ENCODE results near the gene MDM2.
"Not testable (repeated sequence)": the region's sequence is repeated elsewhere in the genome, so short reads cannot be mapped to it uniquely, and the experiment has no call there.

Gene MDM2

DNA sequence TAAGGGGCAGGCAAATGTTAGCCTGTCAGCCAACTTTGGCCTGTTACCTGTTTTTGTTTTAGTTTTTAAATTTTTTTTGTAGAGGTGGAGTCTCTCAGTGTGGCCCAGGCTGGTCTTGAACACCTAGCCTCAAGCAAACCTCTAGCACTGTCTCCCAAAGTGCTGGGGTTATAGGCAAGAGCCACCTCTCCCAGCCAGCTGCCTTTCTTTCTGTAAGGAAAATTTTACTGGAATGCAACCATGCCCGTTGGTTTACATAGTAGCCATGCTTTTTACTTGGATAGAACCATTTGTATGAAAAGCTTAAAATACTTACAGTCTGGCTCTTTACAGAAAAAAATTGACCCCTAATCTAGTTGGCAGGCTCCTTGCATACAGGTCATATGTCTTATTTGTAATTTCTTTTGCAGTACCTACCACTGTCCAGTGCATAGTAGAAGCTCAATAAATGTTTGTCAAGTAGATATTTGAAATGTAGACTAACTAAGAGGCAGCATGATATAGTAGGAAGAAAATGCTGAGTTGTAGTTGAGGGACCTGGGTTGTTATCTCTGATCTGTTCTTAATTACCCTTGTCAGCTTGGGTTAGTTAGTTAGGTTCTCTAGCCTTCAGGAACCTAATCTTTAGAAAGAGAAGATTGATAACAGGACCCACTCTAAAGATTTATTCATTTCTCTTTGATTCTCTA lies 4.7 kb downstream of the MDM2 start:
- TF ChIP-seq Cebpa-rat (IDR thresholded peaks at IDR 0.05): no peak
- Histone ChIP-seq H3K4me1 (peaks cover 41 to 60% (median 54%) of the 10 kb centered on the region in 10 experiments), H3K36me3 (peaks cover 82 to 88% (median 86%) of the 10 kb centered on the region in 11 experiments), H3K27ac (peak overlapping the region; percentile 3 to 100 (median 99); a peak in 21 of 22 replicates), H3K9ac (peak overlapping the region; percentile 95 to 100 (median 99)), H3K27me3 (no peaks in the 10 kb centered on the region), H3K4me2 (peak overlapping the region; percentile 80 to 98 (median 93)), H3K9me3 (replicated peaks in 1 of 11) (peaks cover 0 to 10% (median 7%) of the 10 kb centered on the region in 11 experiments; a peak in 15 of 22 replicates), H4K20me1 (peaks cover 66 to 89% (median 86%) of the 10 kb centered on the region in 11 experiments), H3K4me3 (peak overlapping the region; percentile 74 to 95 (median 88))

DNA sequence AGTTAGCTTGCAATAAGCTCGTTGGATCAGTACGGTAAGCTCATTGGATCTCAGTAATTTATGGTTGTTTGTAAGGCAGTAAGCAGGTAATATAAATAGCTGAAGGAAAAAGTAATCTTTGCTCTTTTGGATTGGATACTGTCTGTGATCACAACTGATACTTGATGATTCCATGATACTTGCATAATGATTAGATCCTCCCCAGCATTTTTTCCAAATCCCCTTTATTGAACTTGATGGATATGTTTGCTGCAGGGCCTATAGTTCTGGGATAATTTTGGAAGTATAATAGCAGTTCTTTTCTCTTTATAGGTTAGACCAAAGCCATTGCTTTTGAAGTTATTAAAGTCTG lies 5.2 kb downstream of the MDM2 start:
- TF ChIP-seq Cebpa-rat (IDR thresholded peaks at IDR 0.05): no peak
- H3K4me2 ChIP-seq: peak overlapping the region; percentile 80 to 98 (median 93)
- peaks cover 0 to 10% (median 7%) of the 10 kb centered on the region in 11 experiments; a peak in 15 of 22 replicates for H3K9me3 ChIP-seq (replicated peaks in 1 of 11)
- peaks cover 70 to 95% (median 91%) of the 10 kb centered on the region in 11 experiments for H4K20me1 ChIP-seq
- peak overlapping the region in 10 of 11 experiments; percentile 94 to 100 (median 100); a peak in 21 of 22 replicates for H3K27ac ChIP-seq
- peak overlapping the region; percentile 74 to 95 (median 88) for H3K4me3 ChIP-seq
- H3K4me1 ChIP-seq: peaks cover 46 to 65% (median 58%) of the 10 kb centered on the region in 10 experiments
- no peaks in the 10 kb centered on the region for H3K27me3 ChIP-seq
- peak overlapping the region; percentile 95 to 100 (median 99) for H3K9ac ChIP-seq
- H3K36me3 ChIP-seq: peaks cover 86 to 93% (median 91%) of the 10 kb centered on the region in 11 experiments

DNA sequence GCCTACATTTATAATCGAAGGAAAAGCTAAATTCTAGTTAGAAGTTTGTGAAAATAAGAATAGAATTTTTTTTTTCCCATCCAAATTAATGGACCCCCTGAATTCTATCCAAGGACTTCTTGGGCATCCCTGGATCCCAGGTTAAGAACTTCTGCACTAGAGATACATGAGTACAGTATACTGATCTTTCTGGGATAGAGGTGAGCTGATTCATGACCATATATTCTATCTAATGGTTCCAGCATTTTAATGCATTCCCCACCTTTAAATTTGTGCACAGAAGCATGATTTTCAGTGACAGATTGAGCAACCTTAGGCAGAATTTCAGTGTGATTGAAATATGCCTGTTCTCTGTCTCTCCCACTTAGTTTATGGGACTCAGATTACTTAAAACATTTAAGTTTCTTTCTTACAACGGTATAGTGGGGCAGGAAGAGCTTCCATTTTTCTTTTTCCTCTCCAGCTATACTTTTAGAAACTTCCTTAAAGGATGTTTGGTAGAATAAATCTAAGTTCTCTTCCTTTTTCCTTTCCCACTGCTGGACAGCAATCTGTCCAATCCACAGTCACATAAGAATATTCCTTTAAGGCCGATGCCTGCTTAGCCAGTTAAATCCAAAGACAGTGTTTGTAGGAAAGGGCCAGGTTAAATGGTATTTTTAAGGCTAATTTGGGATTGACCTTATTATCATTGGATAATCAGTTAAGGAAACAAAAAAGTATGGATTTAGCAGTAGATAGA lies 6.7 kb downstream of the MDM2 start:
- Histone ChIP-seq H3K4me2 (peak overlapping the region; percentile 80 to 98 (median 93)), H3K4me3 (peak overlapping the region; percentile 74 to 95 (median 88)), H3K9me3 (replicated peaks in 1 of 11) (peaks cover 0 to 6% (median 5%) of the 10 kb centered on the region in 11 experiments; a peak in 15 of 22 replicates), H3K36me3 (peaks cover 95 to 100% (median 96%) of the 10 kb centered on the region in 11 experiments), H3K27me3 (no peaks in the 10 kb centered on the region), H3K9ac (peak overlapping the region; percentile 95 to 100 (median 99); a peak in 21 of 22 replicates), H4K20me1 (peaks cover 79 to 100% (median 97%) of the 10 kb centered on the region in 11 experiments), H3K4me1 (peaks cover 57 to 76% (median 70%) of the 10 kb centered on the region in 10 experiments), H3K27ac (peak overlapping the region in 10 of 11 experiments; percentile 3 to 100 (median 99); a peak in 17 of 22 replicates)
- TF ChIP-seq Cebpa-rat (IDR thresholded peaks at IDR 0.05): no peak

DNA sequence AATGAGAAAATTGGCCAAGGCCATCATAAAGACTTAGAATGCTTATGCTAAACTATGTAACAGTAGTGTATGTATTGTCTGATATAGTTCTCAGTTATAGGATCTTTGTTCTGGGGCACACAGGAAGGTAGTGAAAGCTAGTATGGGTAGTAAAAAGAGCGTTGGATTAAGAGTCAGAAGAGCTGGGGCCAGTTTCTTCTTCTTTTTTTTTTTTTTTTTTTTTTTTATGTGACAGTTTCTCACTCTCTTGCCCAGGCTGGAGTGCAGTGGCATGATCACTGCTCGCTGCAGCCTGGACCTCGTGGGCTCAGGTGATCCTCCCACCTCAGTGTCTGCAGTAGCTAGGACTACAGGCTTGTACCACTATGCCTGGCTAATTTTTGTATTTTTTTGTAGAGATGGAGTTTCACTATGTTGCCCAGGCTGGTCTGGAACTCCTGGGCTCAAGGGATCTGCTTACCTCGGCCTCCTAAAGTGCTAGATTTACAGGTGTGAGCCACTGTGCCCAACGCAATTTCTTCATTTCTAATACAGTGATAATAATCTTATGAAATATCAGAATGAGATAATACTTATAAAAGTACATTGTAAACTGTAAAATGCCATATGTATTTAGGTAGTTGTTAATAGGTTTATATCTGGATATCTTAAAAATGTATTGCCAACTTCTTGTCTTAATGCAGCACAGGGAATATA lies 7.4 kb downstream of the MDM2 start:
- Histone ChIP-seq H3K9me3 (replicated peaks in 1 of 11) (no peaks in the 10 kb centered on the region; a peak in 1 of 22 replicates), H3K4me3 (peak overlapping the region; percentile 74 to 95 (median 88)), H3K4me1 (peaks cover 64 to 83% (median 76%) of the 10 kb centered on the region in 10 experiments), H3K27me3 (no peaks in the 10 kb centered on the region), H3K36me3 (peaks cover 93 to 100% (median 96%) of the 10 kb centered on the region in 11 experiments), H3K27ac (peak overlapping the region in 10 of 11 experiments; percentile 2 to 100 (median 96); a peak in 14 of 22 replicates), H3K4me2 (peak overlapping the region; percentile 80 to 98 (median 93)), H4K20me1 (peaks cover 82 to 100% (median 98%) of the 10 kb centered on the region in 11 experiments), H3K9ac (peak overlapping the region; percentile 95 to 100 (median 99); a peak in 21 of 22 replicates)
- no peak for TF ChIP-seq Cebpa-rat (IDR thresholded peaks at IDR 0.05)

DNA sequence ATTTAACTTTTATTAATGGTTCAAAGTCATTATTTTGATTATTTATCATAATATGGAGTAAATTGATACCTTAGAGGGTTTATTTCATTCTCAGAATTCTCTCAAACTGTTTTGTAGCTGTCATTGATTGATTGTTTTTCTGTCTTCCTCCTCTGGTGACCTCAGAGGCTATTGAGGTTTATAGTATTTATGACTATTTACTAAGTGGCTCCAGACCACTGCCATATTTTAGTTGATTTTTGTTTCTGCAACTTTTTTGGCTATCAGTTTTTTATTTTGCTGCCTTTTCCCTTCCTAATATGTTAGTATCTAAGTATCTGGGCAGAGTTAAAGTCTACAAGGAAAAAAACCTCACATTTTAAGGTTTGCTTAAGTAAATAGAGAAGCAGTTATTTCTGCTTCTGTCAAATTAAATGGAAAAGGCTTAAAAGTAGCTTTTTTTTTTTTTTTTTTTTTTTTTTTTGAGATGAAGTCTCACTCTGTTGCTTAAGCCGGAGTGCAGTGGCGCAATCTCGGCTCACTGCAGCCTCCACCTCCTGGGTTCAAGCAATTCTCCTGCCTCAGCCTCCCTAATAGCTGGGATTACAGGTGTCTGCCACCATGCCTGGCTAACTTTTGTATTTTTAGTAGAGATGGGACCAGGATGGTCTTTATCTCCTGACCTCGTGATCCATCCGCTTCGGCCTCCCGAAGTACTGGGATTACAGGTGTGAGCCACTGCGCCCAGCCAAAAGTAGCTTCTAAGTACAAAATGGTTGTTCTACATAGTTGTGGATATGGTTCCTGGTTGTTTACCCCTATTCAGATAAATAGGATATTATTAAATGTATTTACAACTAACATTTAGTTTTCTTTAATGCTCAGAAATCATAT lies 8.2 kb downstream of the MDM2 start:
- peak overlapping the region; percentile 54 to 100 (median 99); a peak in 21 of 22 replicates for H3K9ac ChIP-seq
- peak overlapping the region in 10 of 11 experiments; percentile 5 to 99 (median 36); a peak in 16 of 22 replicates for H3K27ac ChIP-seq
- H3K4me2 ChIP-seq: peak overlapping the region; percentile 80 to 98 (median 93)
- peak overlapping the region; percentile 50 to 92 (median 84); a peak in 19 of 20 replicates for H3K4me3 ChIP-seq
- TF ChIP-seq Cebpa-rat (IDR thresholded peaks at IDR 0.05): peak in 3 of 11 experiments; percentile 16 to 57 (median 20); a peak in 1 of 22 replicates
- no peaks in the 10 kb centered on the region for H3K27me3 ChIP-seq
- H4K20me1 ChIP-seq: peaks cover 90 to 100% (median 98%) of the 10 kb centered on the region in 11 experiments
- H3K36me3 ChIP-seq: peaks cover 93 to 100% (median 96%) of the 10 kb centered on the region in 11 experiments
- H3K4me1 ChIP-seq: peaks cover 71 to 91% (median 84%) of the 10 kb centered on the region in 10 experiments
- H3K9me3 ChIP-seq (replicated peaks in 1 of 11): no peaks in the 10 kb centered on the region

DNA sequence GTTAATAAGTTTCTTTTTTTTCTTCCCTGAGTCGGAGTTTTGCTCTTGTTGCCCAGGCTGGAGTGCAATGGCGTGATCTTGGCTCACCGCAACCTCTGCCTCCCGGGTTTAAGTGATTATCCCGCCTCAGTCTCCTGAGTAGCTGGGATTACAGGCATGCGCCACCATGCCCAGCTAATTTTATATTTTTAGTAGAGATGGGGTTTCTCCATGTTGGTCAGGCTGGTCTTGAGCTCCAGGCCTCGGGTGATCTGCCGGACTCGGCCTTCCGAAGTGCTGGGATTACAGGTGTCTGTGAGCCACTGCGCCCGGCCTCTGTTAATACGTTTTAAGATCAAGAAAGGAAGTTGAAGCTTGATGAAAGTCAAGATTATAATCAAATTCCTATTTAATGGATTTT lies 11.5 kb downstream of the MDM2 start:
- Histone ChIP-seq H3K27ac (peak overlapping the region in 7 of 11 experiments; percentile 5 to 43 (median 26); a peak in 7 of 22 replicates), H3K4me3 (peak overlapping the region in 2 of 10 experiments; percentile 16 to 29; a peak in 2 of 20 replicates), H3K4me1 (peaks cover 65 to 93% (median 72%) of the 10 kb centered on the region in 10 experiments), H3K9ac (peak overlapping the region in 8 of 11 experiments; percentile 1 to 50 (median 17); a peak in 11 of 22 replicates), H3K36me3 (peaks cover 93 to 100% (median 96%) of the 10 kb centered on the region in 11 experiments), H4K20me1 (peaks cover 89 to 100% (median 98%) of the 10 kb centered on the region in 11 experiments), H3K4me2 (peak overlapping the region; percentile 37 to 82 (median 50))
- H3K27me3 ChIP-seq; H3K9me3 ChIP-seq (replicated peaks in 1 of 11): not testable (repeated sequence)

DNA sequence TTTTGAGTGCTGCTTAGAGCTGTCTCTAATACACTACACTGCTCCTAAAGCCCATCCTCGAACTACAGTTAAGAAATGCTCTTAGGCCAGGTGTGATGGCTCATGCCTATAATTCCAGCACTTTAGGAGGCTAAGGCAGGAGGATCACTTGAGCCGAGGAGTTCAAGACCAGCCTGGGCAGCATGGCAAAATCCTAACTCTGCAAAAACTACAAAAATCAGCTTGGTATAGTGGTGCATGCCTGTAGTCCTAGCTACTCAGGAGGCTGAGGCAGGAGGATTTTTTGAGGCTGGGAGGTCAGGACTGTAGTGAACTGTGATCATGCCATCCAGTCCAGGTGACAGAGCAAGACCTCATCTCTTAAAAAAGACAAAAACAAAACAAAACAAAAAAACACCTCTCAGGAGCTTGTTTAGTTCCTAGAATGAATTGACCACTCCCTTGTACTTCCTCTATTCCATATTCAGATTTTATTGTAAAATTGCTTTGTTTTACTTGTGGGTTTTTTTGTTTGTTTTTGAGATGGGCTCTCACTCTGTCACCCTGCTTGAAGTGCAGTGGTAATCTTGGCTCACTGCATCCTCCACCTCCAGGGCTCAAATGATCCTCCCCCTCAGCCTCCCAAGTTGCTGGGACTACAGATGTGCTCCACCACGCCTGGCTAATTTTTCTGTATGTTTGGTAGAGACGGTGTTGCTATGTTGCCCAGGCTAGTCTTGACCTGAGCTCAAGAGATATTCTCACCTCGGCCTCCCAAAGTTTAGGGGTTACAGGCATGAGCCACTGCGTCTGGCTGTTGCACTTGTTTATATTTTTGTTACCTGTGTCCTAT lies 13.6 kb downstream of the MDM2 start:
- Histone ChIP-seq H3K4me3 (0 out of 20 replicates have a peak overlapping the region, but pooled peaks of 1 of the 10 experiments have one; percentile 4), H3K27ac (peak overlapping the region in 10 of 11 experiments; percentile 3 to 61 (median 35); a peak in 14 of 22 replicates), H4K20me1 (peaks cover 89 to 100% (median 98%) of the 10 kb centered on the region in 11 experiments), H3K4me2 (peak overlapping the region; percentile 26 to 82 (median 46); a peak in 20 of 22 replicates), H3K36me3 (peaks cover 94 to 100% (median 96%) of the 10 kb centered on the region in 11 experiments), H3K4me1 (peaks cover 51 to 81% (median 55%) of the 10 kb centered on the region in 10 experiments), H3K9me3 (replicated peaks in 1 of 11) (no peaks in the 10 kb centered on the region), H3K27me3 (no peaks in the 10 kb centered on the region), H3K9ac (peak overlapping the region in 8 of 11 experiments; percentile 18 to 50 (median 42); a peak in 13 of 22 replicates)
- no peak for TF ChIP-seq Cebpa-rat (IDR thresholded peaks at IDR 0.05)
